GM12872 (cell line): ENCODE measurements around the gene EXOSC6.

Experiments used
- CTCF ChIP-seq: IDR thresholded peaks from 3 replicates; pipeline ENCODE4 v1.5.1; 2011; ENCODE audit warnings: low read depth, mild to moderate bottlenecking, low read length, moderate library complexity; ENCODE audit not compliant: insufficient read depth

The EXOSC6 gene

GRCh38 chr16:70289229-70290094 is 37.7 kb upstream of the EXOSC6 start, which contains the start of gene AARS1:
Gene AARS1 (minus strand): TSS chr16:70289506. CDS start chr16:70282763, 6,743 bp downstream.
- no peak for TF ChIP-seq CTCF

GRCh38 chr16:70276392-70276791 is 24.7 kb upstream of the EXOSC6 start:
- TF ChIP-seq CTCF, result no peak

- TF ChIP-seq CTCF, result no peak
Observed at GRCh38 chr16:70271696-70272095, 20.0 kb upstream of the EXOSC6 start.

- TF ChIP-seq CTCF, result no peak
Observed at GRCh38 chr16:70270176-70270575, 18.4 kb upstream of the EXOSC6 start.

- no peak for TF ChIP-seq CTCF
Observed at GRCh38 chr16:70269471-70269870, 17.7 kb upstream of the EXOSC6 start.

GRCh38 chr16:70267516-70267915 is 15.8 kb upstream of the EXOSC6 start:
- peak; percentile 78 for TF ChIP-seq CTCF

- TF ChIP-seq CTCF, result no peak
Observed at GRCh38 chr16:70258946-70259345, 7.2 kb upstream of the EXOSC6 start.
